Measurements from ENCODE around the gene AGBL4.

DNA sequence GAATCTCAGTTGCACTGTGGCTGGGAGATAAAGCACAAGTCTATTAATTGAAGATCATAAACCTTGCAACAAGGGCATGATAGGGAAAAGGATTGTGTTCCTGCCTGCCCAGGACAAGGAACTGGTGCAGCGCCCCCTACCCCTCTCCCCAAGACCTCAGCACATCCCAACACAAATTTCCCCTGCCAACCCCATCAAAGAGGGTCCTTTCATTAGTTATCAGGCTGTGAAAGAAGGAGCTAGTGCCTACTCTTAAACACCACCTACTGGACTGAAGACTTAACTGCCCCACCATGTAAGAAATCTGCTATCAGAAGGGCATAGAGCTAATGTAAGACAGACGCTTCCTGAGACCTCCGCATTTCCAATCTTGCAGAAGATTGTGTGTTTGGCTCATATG, 372.6 kb downstream of the AGBL4 start:
- no peak for TF ChIP-seq BACH2 (CRISPR knock-in tag; IDR thresholded peaks at IDR 0.05; ENCODE audit: borderline replicate concordance)
- no peak for TF ChIP-seq ISL1 (CRISPR knock-in tag; IDR thresholded peaks at IDR 0.05)
- TF ChIP-seq RARB (CRISPR knock-in tag; IDR thresholded peaks at IDR 0.05) = no peak
- TF ChIP-seq, protein P1, sequence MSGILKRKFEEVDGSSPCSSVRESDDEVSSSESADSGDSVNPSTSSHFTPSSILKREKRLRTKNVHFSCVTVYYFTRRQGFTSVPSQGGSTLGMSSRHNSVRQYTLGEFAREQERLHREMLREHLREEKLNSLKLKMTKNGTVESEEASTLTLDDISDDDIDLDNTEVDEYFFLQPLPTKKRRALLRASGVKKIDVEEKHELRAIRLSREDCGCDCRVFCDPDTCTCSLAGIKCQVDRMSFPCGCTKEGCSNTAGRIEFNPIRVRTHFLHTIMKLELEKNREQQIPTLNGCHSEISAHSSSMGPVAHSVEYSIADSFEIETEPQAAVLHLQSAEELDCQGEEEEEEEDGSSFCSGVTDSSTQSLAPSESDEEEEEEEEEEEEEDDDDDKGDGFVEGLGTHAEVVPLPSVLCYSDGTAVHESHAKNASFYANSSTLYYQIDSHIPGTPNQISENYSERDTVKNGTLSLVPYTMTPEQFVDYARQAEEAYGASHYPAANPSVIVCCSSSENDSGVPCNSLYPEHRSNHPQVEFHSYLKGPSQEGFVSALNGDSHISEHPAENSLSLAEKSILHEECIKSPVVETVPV (CRISPR knock-in tag; IDR thresholded peaks at IDR 0.05) = no peak
- TF ChIP-seq, protein P2, sequence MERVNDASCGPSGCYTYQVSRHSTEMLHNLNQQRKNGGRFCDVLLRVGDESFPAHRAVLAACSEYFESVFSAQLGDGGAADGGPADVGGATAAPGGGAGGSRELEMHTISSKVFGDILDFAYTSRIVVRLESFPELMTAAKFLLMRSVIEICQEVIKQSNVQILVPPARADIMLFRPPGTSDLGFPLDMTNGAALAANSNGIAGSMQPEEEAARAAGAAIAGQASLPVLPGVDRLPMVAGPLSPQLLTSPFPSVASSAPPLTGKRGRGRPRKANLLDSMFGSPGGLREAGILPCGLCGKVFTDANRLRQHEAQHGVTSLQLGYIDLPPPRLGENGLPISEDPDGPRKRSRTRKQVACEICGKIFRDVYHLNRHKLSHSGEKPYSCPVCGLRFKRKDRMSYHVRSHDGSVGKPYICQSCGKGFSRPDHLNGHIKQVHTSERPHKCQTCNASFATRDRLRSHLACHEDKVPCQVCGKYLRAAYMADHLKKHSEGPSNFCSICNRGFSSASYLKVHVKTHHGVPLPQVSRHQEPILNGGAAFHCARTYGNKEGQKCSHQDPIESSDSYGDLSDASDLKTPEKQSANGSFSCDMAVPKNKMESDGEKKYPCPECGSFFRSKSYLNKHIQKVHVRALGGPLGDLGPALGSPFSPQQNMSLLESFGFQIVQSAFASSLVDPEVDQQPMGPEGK (CRISPR knock-in tag; IDR thresholded peaks at IDR 0.05; ENCODE audit: borderline replicate concordance) = no peak
- TF ChIP-seq ARNTL (CRISPR knock-in tag; IDR thresholded peaks at IDR 0.05; ENCODE audit: borderline replicate concordance, low read depth) = no peak
- TF ChIP-seq, protein P3, sequence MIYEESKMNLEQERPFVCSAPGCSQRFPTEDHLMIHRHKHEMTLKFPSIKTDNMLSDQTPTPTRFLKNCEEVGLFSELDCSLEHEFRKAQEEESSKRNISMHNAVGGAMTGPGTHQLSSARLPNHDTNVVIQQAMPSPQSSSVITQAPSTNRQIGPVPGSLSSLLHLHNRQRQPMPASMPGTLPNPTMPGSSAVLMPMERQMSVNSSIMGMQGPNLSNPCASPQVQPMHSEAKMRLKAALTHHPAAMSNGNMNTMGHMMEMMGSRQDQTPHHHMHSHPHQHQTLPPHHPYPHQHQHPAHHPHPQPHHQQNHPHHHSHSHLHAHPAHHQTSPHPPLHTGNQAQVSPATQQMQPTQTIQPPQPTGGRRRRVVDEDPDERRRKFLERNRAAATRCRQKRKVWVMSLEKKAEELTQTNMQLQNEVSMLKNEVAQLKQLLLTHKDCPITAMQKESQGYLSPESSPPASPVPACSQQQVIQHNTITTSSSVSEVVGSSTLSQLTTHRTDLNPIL (CRISPR knock-in tag; IDR thresholded peaks at IDR 0.05; ENCODE audit: low read depth) = no peak
- no peak for TF ChIP-seq GLIS3 (CRISPR knock-in tag; IDR thresholded peaks at IDR 0.05)
- no peak for TF ChIP-seq ZNF8 (CRISPR knock-in tag; IDR thresholded peaks at IDR 0.05)
- no peak for TF ChIP-seq ZFP30 (CRISPR knock-in tag; IDR thresholded peaks at IDR 0.05)
- TF ChIP-seq ZFP3 (CRISPR knock-in tag; IDR thresholded peaks at IDR 0.05) = no peak
- no peak for TF ChIP-seq ZNF565 (CRISPR knock-in tag; conservative IDR thresholded peaks at IDR 0.05; ENCODE audit: low read depth)
- TF ChIP-seq ESRRG (CRISPR knock-in tag; IDR thresholded peaks at IDR 0.05) = no peak
